Neuronal stem cell (in vitro differentiated cells): ENCODE measurements around the gene RPS26.

Experiments
- DNase-seq: peaks from one replicate; pipeline ENCODE4 v3.0.0-alpha.2; 2013; ENCODE audit warnings: low spot score
- H2AFZ ChIP-seq: one replicate; pipeline ENCODE4 v1.6.1; 2013; ENCODE audit warnings: mild to moderate bottlenecking, low read length, inconsistent platforms
- H2AK5ac ChIP-seq: 2 replicates; pipeline ENCODE4 v1.6.1; 2013; ENCODE audit warnings: low read depth, mild to moderate bottlenecking, inconsistent platforms, low read length, moderate library complexity, mixed read lengths
- H2BK120ac ChIP-seq: 2 replicates; pipeline ENCODE4 v1.6.1; 2013; ENCODE audit warnings: low read depth, mild to moderate bottlenecking, inconsistent platforms, low read length, moderate library complexity, mixed read lengths
- H2BK12ac ChIP-seq: one replicate; pipeline ENCODE4 v1.6.1; 2013; ENCODE audit warnings: low read length, inconsistent platforms
- H2BK15ac ChIP-seq: 2 replicates; pipeline ENCODE4 v1.6.1; 2013; ENCODE audit warnings: mild to moderate bottlenecking, low read length, inconsistent platforms, mixed read lengths
- H2BK5ac ChIP-seq: one replicate; pipeline ENCODE4 v1.6.1; 2013; ENCODE audit warnings: inconsistent platforms, mild to moderate bottlenecking, low read length, moderate library complexity
- H3K14ac ChIP-seq: one replicate; pipeline ENCODE4 v1.6.1; 2013; ENCODE audit warnings: low read length, inconsistent platforms
- H3K18ac ChIP-seq: 2 replicates; pipeline ENCODE4 v1.6.1; 2013; ENCODE audit warnings: low read length, inconsistent platforms
- H3K23ac ChIP-seq: 2 replicates; pipeline ENCODE4 v1.6.1; 2013; ENCODE audit warnings: low read depth, mild to moderate bottlenecking, mixed read lengths, low read length, inconsistent platforms; ENCODE audit not compliant: poor library complexity
- H3K27ac ChIP-seq: replicated peaks from 3 replicates; pipeline ENCODE4 v1.5.1; 2013; ENCODE audit warnings: low read length, inconsistent platforms
- H3K27me3 ChIP-seq, 3 experiments: 2 replicates each; pipeline ENCODE4 v1.6.1; 2013; ENCODE audit warnings: low read length in 3 of 3, mild to moderate bottlenecking in 2 of 3, inconsistent platforms in 1 of 3, low read depth in 1 of 3, mixed read lengths in 1 of 3, moderate library complexity in 1 of 3; ENCODE audit not compliant: control insufficient read depth in 3 of 3, insufficient read depth in 3 of 3
- H3K36me3 ChIP-seq, 2 donors: replicated peaks in 1 of 2; 2 replicates each; pipeline ENCODE4 v1.6.1; 2013; ENCODE audit warnings: low read length in 2 of 2; ENCODE audit not compliant: control insufficient read depth in 2 of 2, insufficient read depth in 2 of 2
- H3K4ac ChIP-seq: 2 replicates; pipeline ENCODE4 v1.6.1; 2013; ENCODE audit warnings: inconsistent platforms, mild to moderate bottlenecking, low read length, moderate library complexity
- H3K4me1 ChIP-seq, 2 donors: 1 replicate in 1 of 2; 2 replicates in 1 of 2; pipeline ENCODE4 v1.6.1; 2013; ENCODE audit warnings: low read length in 2 of 2, low read depth in 1 of 2; ENCODE audit not compliant: control insufficient read depth in 2 of 2, insufficient read depth in 1 of 2
- H3K4me2 ChIP-seq: one replicate; pipeline ENCODE4 v1.6.1; 2013; ENCODE audit warnings: mild to moderate bottlenecking, low read length, inconsistent platforms; ENCODE audit not compliant: insufficient read depth, poor library complexity, severe bottlenecking
- H3K4me3 ChIP-seq, 2 donors: 2 replicates each; pipeline ENCODE4 v1.5.1; 2013; ENCODE audit warnings: low read length in 2 of 2, mild to moderate bottlenecking in 2 of 2, inconsistent platforms in 1 of 2, moderate library complexity in 1 of 2
- H3K79me1 ChIP-seq: one replicate; pipeline ENCODE4 v1.6.1; 2013; ENCODE audit warnings: low read depth, mild to moderate bottlenecking, inconsistent platforms, low read length, moderate library complexity
- H3K9ac ChIP-seq: one replicate; pipeline ENCODE4 v1.6.1; 2013; ENCODE audit warnings: mild to moderate bottlenecking, low read depth, low read length, inconsistent platforms; ENCODE audit not compliant: poor library complexity
- H3K9me3 ChIP-seq, 2 donors: replicated peaks in 1 of 2; 2 replicates each; pipeline versions ENCODE3 to v1.6.1; 2013; ENCODE audit warnings: low read length in 2 of 2, mild to moderate bottlenecking in 2 of 2, inconsistent platforms in 1 of 2, low read depth in 1 of 2, mixed read lengths in 1 of 2, moderate library complexity in 1 of 2; ENCODE audit not compliant: control insufficient read depth in 2 of 2, insufficient read depth in 1 of 2
- H4K8ac ChIP-seq: one replicate; pipeline ENCODE4 v1.6.1; 2013; ENCODE audit warnings: low read depth, mild to moderate bottlenecking, inconsistent platforms, low read length, moderate library complexity
- H4K91ac ChIP-seq: one replicate; pipeline ENCODE4 v1.6.1; 2013; ENCODE audit warnings: low read length, low read depth, mild to moderate bottlenecking, inconsistent platforms; ENCODE audit not compliant: poor library complexity
- WGBS, 2 donors: extraction: QIAGEN DNeasy Blood & Tissue Kit; methylation state at CpG; one replicate each; pipeline ENCODE4 v1.1.7; 2013; ENCODE audit warnings: missing lambda C conversion rate in 2 of 2, mixed read lengths in 1 of 2; ENCODE audit not compliant: insufficient read length in 2 of 2, insufficient replicate concordance in 1 of 2; ENCODE audit errors: extremely low coverage in 2 of 2; 5-methylcytosine and 5-hydroxymethylcytosine counted together

Gene RPS26

DNA sequence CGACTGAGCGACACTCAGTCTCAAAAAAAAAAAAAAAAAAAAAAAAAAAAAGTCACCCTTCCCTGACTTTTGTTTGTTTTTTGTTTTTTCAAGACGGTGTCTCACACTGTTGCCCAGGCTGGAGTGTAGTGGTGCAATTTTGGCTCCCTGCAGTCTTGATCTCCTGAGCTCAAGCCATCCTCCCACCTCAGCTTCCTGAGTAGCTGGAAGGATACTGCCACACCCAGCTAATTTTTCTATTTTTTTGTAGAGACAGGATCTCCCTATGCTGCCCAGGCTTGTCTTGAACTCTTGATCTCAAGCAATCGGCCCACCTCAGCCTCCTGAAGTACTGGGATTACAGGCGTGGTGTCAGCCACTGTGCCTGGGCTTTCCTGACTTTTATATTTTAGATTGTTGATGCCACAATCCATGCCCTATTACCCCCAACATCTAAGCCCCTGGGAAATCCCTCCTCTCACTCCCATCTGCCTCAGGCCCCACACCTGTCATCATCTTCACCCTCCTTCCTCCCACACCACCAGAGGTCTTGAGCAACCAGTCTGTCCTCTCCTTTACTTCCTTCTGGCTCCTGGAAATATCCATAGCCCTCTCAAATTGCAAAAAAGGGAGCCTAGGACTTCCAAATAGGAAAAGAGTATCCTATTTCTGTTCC is 13.1 kb upstream of the RPS26 start:
- no CpG with 5 or more reads among the region's 5 CpGs for WGBS, 2 donors
- Histone ChIP-seq H3K9ac (no peak overlapping the region), H2BK120ac (no peak overlapping the region), H4K8ac (no peak overlapping the region), H4K91ac (no peak overlapping the region), H2AK5ac (no peak overlapping the region), H3K14ac (no peak overlapping the region), H3K4me3 (no peak overlapping the region), H3K4me2 (no peak overlapping the region), H3K4me1 (no peaks in the 10 kb centered on the region), H3K27ac (no peak overlapping the region), H3K23ac (no peak overlapping the region), H3K9me3 (peaks cover 0 to 2% of the 10 kb centered on the region in 2 donors), H3K79me1 (peaks cover 4% of the 10 kb centered on the region), H2AFZ (no peak overlapping the region), H3K27me3 (no peaks in the 10 kb centered on the region), H3K18ac (no peak overlapping the region), H2BK15ac (no peak overlapping the region), H2BK5ac (no peak overlapping the region), H2BK12ac (no peak overlapping the region), H3K4ac (no peak overlapping the region), H3K36me3 (peaks cover 42 to 97% of the 10 kb centered on the region in 2 donors)
- DNase-seq: no peak

GRCh38 chr12:56029166-56029519 is 12.6 kb upstream of the RPS26 start:
- no peak overlapping the region for H2BK12ac ChIP-seq
- H2AK5ac ChIP-seq: no peak overlapping the region
- H4K91ac ChIP-seq: no peak overlapping the region
- no peak overlapping the region for H2BK120ac ChIP-seq
- H3K4me1 ChIP-seq: no peaks in the 10 kb centered on the region
- H2BK15ac ChIP-seq: no peak overlapping the region
- H3K79me1 ChIP-seq: peaks cover 4% of the 10 kb centered on the region
- no peaks in the 10 kb centered on the region for H3K27me3 ChIP-seq
- no peak overlapping the region for H4K8ac ChIP-seq
- H2BK5ac ChIP-seq: no peak overlapping the region
- H3K4me3 ChIP-seq: no peak overlapping the region
- no peak overlapping the region for H3K14ac ChIP-seq
- no peak overlapping the region for H3K23ac ChIP-seq
- no peak overlapping the region for H2AFZ ChIP-seq
- H3K4me2 ChIP-seq: no peak overlapping the region
- H3K27ac ChIP-seq: no peak overlapping the region
- no peak overlapping the region for H3K4ac ChIP-seq
- H3K9ac ChIP-seq: no peak overlapping the region
- H3K18ac ChIP-seq: no peak overlapping the region
- H3K9me3 ChIP-seq: peaks cover 0 to 2% of the 10 kb centered on the region in 2 donors
- no peak for DNase-seq
- H3K36me3 ChIP-seq: peaks cover 42 to 95% of the 10 kb centered on the region in 2 donors

- H3K23ac ChIP-seq: no peak overlapping the region
- no peak overlapping the region for H3K4me3 ChIP-seq
- H3K36me3 ChIP-seq: peaks cover 47 to 95% of the 10 kb centered on the region in 2 donors
- no peaks in the 10 kb centered on the region for H3K27me3 ChIP-seq
- peaks cover 0 to 2% of the 10 kb centered on the region in 2 donors for H3K9me3 ChIP-seq
- no peak overlapping the region for H2BK120ac ChIP-seq
- H2BK15ac ChIP-seq: no peak overlapping the region
- no CpG with 5 or more reads among the region's 6 CpGs for WGBS, 2 donors
- no peak overlapping the region for H2BK12ac ChIP-seq
- H3K79me1 ChIP-seq: peaks cover 2% of the 10 kb centered on the region
- H3K27ac ChIP-seq: no peak overlapping the region
- DNase-seq: no peak
- no peak overlapping the region for H4K8ac ChIP-seq
- H3K4me1 ChIP-seq: no peaks in the 10 kb centered on the region
- H3K14ac ChIP-seq: no peak overlapping the region
- no peak overlapping the region for H3K9ac ChIP-seq
- H2AFZ ChIP-seq: no peak overlapping the region
- no peak overlapping the region for H4K91ac ChIP-seq
- H2AK5ac ChIP-seq: no peak overlapping the region
- H3K18ac ChIP-seq: no peak overlapping the region
- H3K4me2 ChIP-seq: no peak overlapping the region
- H3K4ac ChIP-seq: no peak overlapping the region
- H2BK5ac ChIP-seq: no peak overlapping the region
Observed at GRCh38 chr12:56029666-56030293, 11.9 kb upstream of the RPS26 start.

GRCh38 chr12:56031987-56032386 is 9.7 kb upstream of the RPS26 start:
- Histone ChIP-seq H2AFZ (no peak overlapping the region), H3K4ac (no peak overlapping the region), H2BK120ac (no peak overlapping the region), H3K4me3 (no peak overlapping the region), H3K23ac (no peak overlapping the region), H4K91ac (no peak overlapping the region), H3K18ac (no peak overlapping the region), H3K9me3 (peaks cover 0 to 2% of the 10 kb centered on the region in 2 donors), H3K27ac (no peak overlapping the region), H3K27me3 (no peaks in the 10 kb centered on the region), H2BK5ac (no peak overlapping the region), H2AK5ac (no peak overlapping the region), H2BK15ac (no peak overlapping the region), H2BK12ac (no peak overlapping the region), H3K4me2 (no peak overlapping the region), H3K4me1 (no peaks in the 10 kb centered on the region), H3K36me3 (peaks cover 49 to 95% of the 10 kb centered on the region in 2 donors), H3K14ac (no peak overlapping the region), H3K9ac (no peak overlapping the region), H3K79me1 (peaks cover 2% of the 10 kb centered on the region), H4K8ac (no peak overlapping the region)
- no peak for DNase-seq
- WGBS, 2 donors: no CpG with 5 or more reads among the region's 1 CpG
